ENCODE data around the gene RASGRP2.
A peak's percentile ranks its signal among the peaks of the same experiment; 100 is the strongest.
"Not testable (repeated sequence)": the region's sequence is repeated elsewhere in the genome, so short reads cannot be mapped to it uniquely, and the experiment has no call there.

The RASGRP2 gene

GRCh38 chr11:64718084-64718779 lies 25.7 kb downstream of the RASGRP2 start:
- DNase-seq (ENCODE audit: low spot score): no peak

- DNase-seq (ENCODE audit: low spot score): no peak
Observed at GRCh38 chr11:64717268-64717578, 26.7 kb downstream of the RASGRP2 start.

- no peak for DNase-seq (ENCODE audit: low spot score)
Observed at GRCh38 chr11:64716473-64717267, 27.3 kb downstream of the RASGRP2 start.

- no peak for DNase-seq (ENCODE audit: low spot score)
Observed at GRCh38 chr11:64715756-64716472, 28.0 kb downstream of the RASGRP2 start.

- no peak for DNase-seq (ENCODE audit: low spot score)
Observed at GRCh38 chr11:64715110-64715509, 28.8 kb downstream of the RASGRP2 start.

GRCh38 chr11:64714666-64715065 lies 29.3 kb downstream of the RASGRP2 start:
- DNase-seq (ENCODE audit: low spot score): no peak

- no peak for DNase-seq (ENCODE audit: low spot score)
Observed at GRCh38 chr11:64713781-64714363, 30.1 kb downstream of the RASGRP2 start.

GRCh38 chr11:64713016-64713707 lies 30.8 kb downstream of the RASGRP2 start:
- no peak for DNase-seq (ENCODE audit: low spot score)

- peak; percentile 12 for DNase-seq (ENCODE audit: low spot score)
Observed at GRCh38 chr11:64712430-64713015, 31.4 kb downstream of the RASGRP2 start.

- DNase-seq (ENCODE audit: low spot score): no peak
Observed at GRCh38 chr11:64711956-64712362, 32.0 kb downstream of the RASGRP2 start.

GRCh38 chr11:64711138-64711955 lies 32.6 kb downstream of the RASGRP2 start:
- no peak for DNase-seq (ENCODE audit: low spot score)

GRCh38 chr11:64710418-64711137 lies 33.4 kb downstream of the RASGRP2 start:
- no peak for DNase-seq (ENCODE audit: low spot score)

- DNase-seq (ENCODE audit: low spot score): no peak
Observed at GRCh38 chr11:64705501-64705900, 38.4 kb downstream of the RASGRP2 start.

GRCh38 chr11:64703048-64703447 lies 40.9 kb downstream of the RASGRP2 start:
- DNase-seq (ENCODE audit: low spot score): no peak

GRCh38 chr11:64701956-64702355 lies 42.0 kb downstream of the RASGRP2 start:
- DNase-seq (ENCODE audit: low spot score): not testable (repeated sequence)

- no peak for DNase-seq (ENCODE audit: low spot score)
Observed at GRCh38 chr11:64698427-64698826, 45.5 kb downstream of the RASGRP2 start.

- no peak for DNase-seq (ENCODE audit: low spot score)
Observed at GRCh38 chr11:64697663-64698375, 46.1 kb downstream of the RASGRP2 start.

GRCh38 chr11:64696045-64696444 lies 47.9 kb downstream of the RASGRP2 start:
- DNase-seq (ENCODE audit: low spot score): no peak

GRCh38 chr11:64695548-64695947 lies 48.4 kb downstream of the RASGRP2 start:
- DNase-seq (ENCODE audit: low spot score): no peak

All from hematopoietic multipotent progenitor cell treated with erythropoietin and hydrocortisone succinate and interleukin-3 and kit ligand, for 15 days (in vitro differentiated cells).